Measurements from ENCODE around the gene TPSB2.

TPSB2 gene

GRCh38 chr16:1181404-1182315 is 48.3 kb downstream of the TPSB2 start:
- DNase-seq, result no peak

GRCh38 chr16:1180549-1181403 is 49.2 kb downstream of the TPSB2 start:
- no peak for DNase-seq
